ENCODE results near the gene SPTLC3.

GRCh38 chr20:13147071-13147963, 138.5 kb downstream of the SPTLC3 start:
- no peak for TF ChIP-seq CTCF (conservative IDR thresholded peaks at IDR 0.05)
- TF ChIP-seq EZH2 (IDR thresholded peaks at IDR 0.05; ENCODE audit: low read depth): no peak
